Hepatocyte (in vitro differentiated cells): ENCODE data around the gene ALK.

ENCODE experiments used
- CTCF ChIP-seq: fragments of 200-600 bp; sonication (generic); IDR thresholded peaks from 2 replicates; pipeline ENCODE4 v1.5.1; 2016; ENCODE audit warnings: antibody characterized with exemption, mild to moderate bottlenecking; ENCODE audit not compliant: poor library complexity
- EZH2 ChIP-seq: fragments of 200-600 bp; sonication (generic); IDR thresholded peaks from 2 replicates; pipeline ENCODE4 v1.6.1; 2016; ENCODE audit warnings: antibody characterized with exemption, mild to moderate bottlenecking, borderline replicate concordance

- TF ChIP-seq EZH2, result no peak
- peak; percentile 46 for TF ChIP-seq CTCF
These were observed 682.9 kb downstream of the ALK start for GRCh38 chr2:29238497-29238896.
